ENCODE results near the gene TXNRD2.

Gene TXNRD2

GRCh38 chr22:19921544-19922081 is 20.0 kb downstream of the TXNRD2 start:
- TF ChIP-seq REST (IDR thresholded peaks at IDR 0.05; ENCODE audit: insufficient read depth in 1 of 2, low read depth in 2 of 2, low read length in 2 of 2): no peak
- no peak for TF ChIP-seq FOXP2 (optimal IDR thresholded peaks at IDR 0.05; ENCODE audit: borderline replicate concordance, extremely low read depth, extremely low read length, insufficient read depth)
- no peak for TF ChIP-seq POLR2AphosphoS5 (IDR thresholded peaks at IDR 0.05; ENCODE audit: low read depth, low read length)
- no peak for TF ChIP-seq TAF1 (IDR thresholded peaks at IDR 0.05; ENCODE audit: borderline replicate concordance, insufficient read depth, low read length)
- TF ChIP-seq SIN3A (IDR thresholded peaks at IDR 0.05; ENCODE audit: borderline replicate concordance, insufficient read depth, low read length): no peak

DNA sequence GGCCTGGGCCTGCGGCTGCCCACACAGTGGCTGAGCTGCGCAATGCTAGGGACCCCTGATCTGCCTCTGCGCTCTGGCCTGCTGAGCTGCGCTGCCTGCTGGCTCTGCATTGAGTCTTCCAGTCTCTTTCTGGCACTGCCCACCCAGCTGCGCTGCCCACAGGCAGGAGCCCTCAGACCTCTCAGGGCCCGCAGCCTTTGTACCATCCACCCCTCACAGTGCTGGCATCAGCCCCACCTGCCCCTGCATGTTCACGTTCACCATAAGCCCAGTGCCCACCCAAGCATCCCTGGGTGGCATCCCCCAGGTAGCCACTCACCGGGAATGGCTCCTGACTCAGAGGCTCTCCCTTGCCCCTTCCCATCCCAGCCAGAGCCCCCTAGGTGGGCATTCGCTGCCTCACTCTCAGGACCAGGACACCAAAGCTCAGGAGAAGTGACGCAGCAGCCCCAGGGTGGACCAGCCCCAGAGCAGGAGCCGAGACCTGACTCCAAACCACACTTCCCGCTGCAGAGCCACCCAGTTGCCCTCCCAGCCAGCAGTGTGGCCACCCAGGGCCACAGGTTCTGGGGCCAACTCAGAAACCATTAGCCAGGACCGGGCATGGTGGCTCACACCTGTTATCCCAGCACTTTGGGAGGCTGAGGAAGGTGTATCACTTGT is 21.8 kb downstream of the TXNRD2 start:
- TF ChIP-seq POLR2AphosphoS5 (IDR thresholded peaks at IDR 0.05; ENCODE audit: low read depth, low read length): no peak
- no peak for TF ChIP-seq FOXP2 (optimal IDR thresholded peaks at IDR 0.05; ENCODE audit: borderline replicate concordance, extremely low read depth, extremely low read length, insufficient read depth)
- TF ChIP-seq TAF1 (IDR thresholded peaks at IDR 0.05; ENCODE audit: borderline replicate concordance, insufficient read depth, low read length): no peak
- TF ChIP-seq SIN3A (IDR thresholded peaks at IDR 0.05; ENCODE audit: borderline replicate concordance, insufficient read depth, low read length): no peak

- TF ChIP-seq POLR2AphosphoS5 (IDR thresholded peaks at IDR 0.05; ENCODE audit: low read depth, low read length): no peak
- TF ChIP-seq FOXP2 (optimal IDR thresholded peaks at IDR 0.05; ENCODE audit: borderline replicate concordance, extremely low read depth, extremely low read length, insufficient read depth): no peak
- no peak for TF ChIP-seq REST (IDR thresholded peaks at IDR 0.05; ENCODE audit: insufficient read depth in 1 of 2, low read depth in 2 of 2, low read length in 2 of 2)
- TF ChIP-seq TAF1 (IDR thresholded peaks at IDR 0.05; ENCODE audit: borderline replicate concordance, insufficient read depth, low read length): no peak
- no peak for TF ChIP-seq SIN3A (IDR thresholded peaks at IDR 0.05; ENCODE audit: borderline replicate concordance, insufficient read depth, low read length)
These were observed 23.1 kb downstream of the TXNRD2 start for GRCh38 chr22:19918332-19919106.

DNA sequence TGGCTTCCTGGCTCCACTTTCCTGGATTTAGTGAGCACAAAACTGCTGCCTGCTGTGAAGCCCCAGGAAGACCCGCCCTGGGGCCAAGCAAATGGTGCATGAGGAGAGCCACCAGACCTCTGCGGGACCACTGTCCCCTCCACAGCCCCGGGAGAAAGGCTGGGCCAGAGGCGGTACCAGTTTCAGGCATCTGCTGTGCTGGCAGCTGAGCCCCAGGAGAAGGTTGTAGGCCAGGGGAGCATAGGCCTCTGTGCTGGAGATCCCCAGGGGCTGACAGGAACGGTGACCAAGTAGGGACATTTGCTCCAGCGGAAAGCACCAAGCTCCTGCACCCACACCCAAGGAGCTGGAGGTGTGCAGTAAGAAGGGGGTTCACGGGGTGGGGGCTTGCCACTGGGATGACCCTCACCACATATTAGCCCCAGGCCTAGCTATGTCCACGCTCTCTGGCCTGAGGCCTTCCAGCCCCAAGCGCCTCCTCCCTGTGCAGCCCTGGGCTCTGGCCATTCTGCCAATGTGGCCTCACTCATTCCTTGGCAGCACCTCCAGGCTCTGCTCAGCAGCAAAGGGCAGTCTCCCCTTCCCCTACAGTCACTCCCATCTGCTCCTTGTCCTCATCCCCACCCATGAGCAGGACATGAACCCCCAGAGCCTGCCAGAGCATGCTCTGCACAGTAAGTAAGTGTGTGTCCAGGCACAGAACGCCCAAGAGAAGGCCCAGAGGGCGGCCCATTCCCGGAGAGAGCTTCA is 24.1 kb downstream of the TXNRD2 start:
- TF ChIP-seq POLR2AphosphoS5 (IDR thresholded peaks at IDR 0.05; ENCODE audit: low read depth, low read length) (no peak), SIN3A (IDR thresholded peaks at IDR 0.05; ENCODE audit: borderline replicate concordance, insufficient read depth, low read length) (no peak), TAF1 (IDR thresholded peaks at IDR 0.05; ENCODE audit: borderline replicate concordance, insufficient read depth, low read length) (no peak), REST (IDR thresholded peaks at IDR 0.05; ENCODE audit: insufficient read depth in 1 of 2, low read depth in 2 of 2, low read length in 2 of 2) (no peak)

DNA sequence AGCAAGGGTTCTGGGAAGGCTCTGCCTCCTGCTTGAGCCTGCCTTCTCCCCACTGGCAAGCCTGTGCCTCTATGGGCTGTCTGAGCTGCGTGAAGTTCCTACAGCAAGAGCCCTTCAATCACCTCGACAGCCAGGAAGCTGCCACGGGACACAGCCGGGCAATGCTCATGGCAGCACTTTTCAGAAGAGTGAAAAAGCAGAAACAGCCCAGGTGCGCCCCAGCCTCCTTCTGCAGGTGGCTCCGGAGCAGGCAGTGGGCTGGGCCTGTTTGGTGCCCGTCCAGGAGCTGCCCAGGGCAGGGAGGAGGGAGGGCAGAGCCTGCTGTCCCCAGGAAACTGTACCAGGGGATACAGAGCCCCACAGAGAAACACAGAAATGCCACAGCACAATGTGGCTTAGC is 24.7 kb downstream of the TXNRD2 start:
- no peak for TF ChIP-seq FOXP2 (optimal IDR thresholded peaks at IDR 0.05; ENCODE audit: borderline replicate concordance, extremely low read depth, extremely low read length, insufficient read depth)
- TF ChIP-seq POLR2AphosphoS5 (IDR thresholded peaks at IDR 0.05; ENCODE audit: low read depth, low read length): no peak
